ENCODE results near the gene KRTAP22-2.

- TF ChIP-seq CTCF (IDR thresholded peaks at IDR 0.05) (no peak), POLR2A (IDR thresholded peaks at IDR 0.05) (no peak)
These were observed 48.4 kb downstream of the KRTAP22-2 start, which contains the start of gene KRTAP19-6 for GRCh38 chr21:30541764-30542163.
